NOMO-1 (cell line): ENCODE data around the gene FMO4.
"Not testable (repeated sequence)": the region's sequence is repeated elsewhere in the genome, so short reads cannot be mapped to it uniquely, and the experiment has no call there.

Experiments
- DNase-seq, 2 experiments: peaks; one replicate each; lab custom pipeline; 2025; ENCODE audit not compliant: unreplicated experiment in 2 of 2; lab: John Stamatoyannopoulos, UW

The FMO4 gene

GRCh38 chr1:171313835-171314320 is at the start of gene FMO4:
Gene FMO4 (plus strand): TSS chr1:171314183. CDS start chr1:171319826, 5,643 bp downstream.
- peak; percentile 99 for DNase-seq

GRCh38 chr1:171265686-171266085 is 48.3 kb upstream of the FMO4 start:
- DNase-seq, result peak in 1 of 2 experiments; percentile 24

- no peak for DNase-seq
Measured at GRCh38 chr1:171266930-171267329, 47.1 kb upstream of the FMO4 start.

- DNase-seq, result no peak
Measured at GRCh38 chr1:171267391-171267790, 46.6 kb upstream of the FMO4 start.

GRCh38 chr1:171270806-171271205 is 43.2 kb upstream of the FMO4 start:
- no peak for DNase-seq

GRCh38 chr1:171277534-171277933 is 36.4 kb upstream of the FMO4 start:
- DNase-seq, result no peak

GRCh38 chr1:171279234-171279633 is 34.7 kb upstream of the FMO4 start:
- no peak for DNase-seq

- DNase-seq, result peak; percentile 15 to 66
Measured at GRCh38 chr1:171279678-171280077, 34.3 kb upstream of the FMO4 start.

- DNase-seq, result no peak
Measured at GRCh38 chr1:171280599-171280998, 33.4 kb upstream of the FMO4 start.

GRCh38 chr1:171286032-171286705 is 27.8 kb upstream of the FMO4 start:
- DNase-seq, result peak in 1 of 2 experiments; percentile 60

- DNase-seq, result no peak
Measured at GRCh38 chr1:171290621-171291020, 23.4 kb upstream of the FMO4 start.

GRCh38 chr1:171292799-171293198 is 21.2 kb upstream of the FMO4 start:
- DNase-seq, result no peak

- DNase-seq, result not testable (repeated sequence)
Measured at GRCh38 chr1:171295383-171295782, 18.6 kb upstream of the FMO4 start.

GRCh38 chr1:171295821-171296220 is 18.2 kb upstream of the FMO4 start:
- DNase-seq, result no peak

- DNase-seq, result no peak
Measured at GRCh38 chr1:171296897-171297296, 17.1 kb upstream of the FMO4 start.

GRCh38 chr1:171298696-171299095 is 15.3 kb upstream of the FMO4 start:
- no peak for DNase-seq

- no peak for DNase-seq
Measured at GRCh38 chr1:171299342-171299741, 14.6 kb upstream of the FMO4 start.

GRCh38 chr1:171300401-171300800 is 13.6 kb upstream of the FMO4 start:
- DNase-seq, result no peak

- peak in 1 of 2 experiments; percentile 11 for DNase-seq
Measured at GRCh38 chr1:171310661-171311087, 3.3 kb upstream of the FMO4 start.

GRCh38 chr1:171311771-171312558 is 2.0 kb upstream of the FMO4 start:
- no peak for DNase-seq

- DNase-seq, result no peak
Measured at GRCh38 chr1:171313319-171313834, 606 bp upstream of the FMO4 start.

- DNase-seq, result no peak
Measured at GRCh38 chr1:171329251-171329650, 15.3 kb downstream of the FMO4 start.
